Forelimb muscle (tissue), 1 donor: Measurements from ENCODE around the gene MRPS18A. TPM values are rescaled to one million over a fixed set of nuclear protein-coding genes. Genes with fewer than 3 reads are reported as not detected.

Experiments used
- DNase-seq: peaks from one replicate; pipeline ENCODE4 v3.0.0-alpha.2; 2013; ENCODE audit warnings: low read depth
- polyA plus RNA-seq: library from polyadenylated mRNA; unstranded; fragments of 120-200 nt; gene quantifications from one replicate; pipeline ENCODE4 v1.2.1, GENCODE V29; 2013; ENCODE audit not compliant: insufficient read length

MRPS18A gene
- polyA plus RNA-seq, 1 donor: 30.4 TPM

- no peak for DNase-seq
These were observed 11.2 kb upstream of the MRPS18A start for GRCh38 chr6:43698584-43699349.

GRCh38 chr6:43697421-43697820 is 9.8 kb upstream of the MRPS18A start:
- no peak for DNase-seq

GRCh38 chr6:43695967-43696291 is 8.3 kb upstream of the MRPS18A start:
- DNase-seq: no peak

GRCh38 chr6:43695215-43695966 is 7.8 kb upstream of the MRPS18A start:
- no peak for DNase-seq

GRCh38 chr6:43689421-43689820 is 1.8 kb upstream of the MRPS18A start:
- no peak for DNase-seq

- no peak for DNase-seq
These were observed 533 bp downstream of the MRPS18A start for GRCh38 chr6:43687079-43687436.

- DNase-seq: no peak
These were observed 3.7 kb downstream of the MRPS18A start for GRCh38 chr6:43683708-43684455.

GRCh38 chr6:43682724-43683429 is 4.7 kb downstream of the MRPS18A start:
- no peak for DNase-seq

GRCh38 chr6:43681303-43681702 is 6.3 kb downstream of the MRPS18A start:
- no peak for DNase-seq

GRCh38 chr6:43680308-43681200 is 7.0 kb downstream of the MRPS18A start:
- no peak for DNase-seq

- DNase-seq: no peak
These were observed 8.5 kb downstream of the MRPS18A start for GRCh38 chr6:43679057-43679456.

GRCh38 chr6:43678341-43678740 is 9.2 kb downstream of the MRPS18A start:
- no peak for DNase-seq

GRCh38 chr6:43677759-43678158 is 9.8 kb downstream of the MRPS18A start:
- DNase-seq: no peak

GRCh38 chr6:43676962-43677606 is 10.5 kb downstream of the MRPS18A start:
- no peak for DNase-seq

GRCh38 chr6:43674921-43675320 is 12.7 kb downstream of the MRPS18A start:
- DNase-seq: no peak

GRCh38 chr6:43674291-43674690 is 13.3 kb downstream of the MRPS18A start:
- no peak for DNase-seq

- DNase-seq: no peak
These were observed 14.0 kb downstream of the MRPS18A start for GRCh38 chr6:43673444-43674084.

- DNase-seq: no peak
These were observed 15.5 kb downstream of the MRPS18A start for GRCh38 chr6:43671801-43672690.
